ENCODE measurements around the gene RILP.

- TF ChIP-seq EP300 (IDR thresholded peaks at IDR 0.05) (no peak), CTCF (IDR thresholded peaks at IDR 0.05) (no peak), POLR2AphosphoS5 (IDR thresholded peaks at IDR 0.05) (no peak), POLR2A (IDR thresholded peaks at IDR 0.05) (no peak)
Measured at GRCh38 chr17:1693339-1693738, 43.7 kb upstream of the RILP start.
